Effector memory CD8-positive, alpha-beta T cell (primary cell): ENCODE measurements around the gene SRC.
"Not testable (repeated sequence)": the region's sequence is repeated elsewhere in the genome, so short reads cannot be mapped to it uniquely, and the experiment has no call there.

Experiments
- ATAC-seq: fragments of 150-1000 bp; cut with Tn5 transposase; replicated peaks from 2 replicates; pipeline ENCODE4 v1.10.0; 2021; ENCODE audit warnings: mild to moderate bottlenecking, moderate library complexity
- DNase-seq, 3 experiments: peaks; one replicate each; pipeline ENCODE4 v3.0.0; 2021
- H3K27ac Mint-ChIP-seq, 2 donors: one replicate each; pipeline ENCODE4 v1.8.0; 2022; ENCODE audit warnings: mild to moderate bottlenecking in 2 of 2, mixed read lengths in 2 of 2, moderate library complexity in 2 of 2
- H3K27me3 Mint-ChIP-seq, 2 donors: one replicate each; pipeline ENCODE4 v1.8.0; 2022; ENCODE audit warnings: mixed read lengths in 2 of 2
- H3K36me3 Mint-ChIP-seq: one replicate; pipeline ENCODE4 v1.8.0; 2022; ENCODE audit warnings: mild to moderate bottlenecking, moderate library complexity, mixed read lengths; ENCODE audit not compliant: insufficient read depth
- H3K4me1 Mint-ChIP-seq, 2 donors: one replicate each; pipeline ENCODE4 v1.8.0; 2022; ENCODE audit warnings: low read depth in 2 of 2, mixed read lengths in 2 of 2
- H3K4me3 Mint-ChIP-seq, 2 donors: one replicate each; pipeline ENCODE4 v1.8.0; 2022; ENCODE audit warnings: mild to moderate bottlenecking in 2 of 2, mixed read lengths in 2 of 2, moderate library complexity in 2 of 2
- H3K9me3 Mint-ChIP-seq, 2 donors: one replicate each; pipeline ENCODE4 v1.8.0; 2022; ENCODE audit warnings: mixed read lengths in 2 of 2

Gene SRC

GRCh38 chr20:37362231-37362792 is 16.4 kb downstream of the SRC start:
- Mint-ChIP-seq H3K9me3 (no peaks in the 10 kb centered on the region), H3K36me3 (peaks cover 3% of the 10 kb centered on the region), H3K4me1 (peaks cover 3 to 5% of the 10 kb centered on the region in 2 donors), H3K4me3 (no peak overlapping the region), H3K27ac (no peak overlapping the region), H3K27me3 (no peaks in the 10 kb centered on the region)
- no peak for ATAC-seq
- DNase-seq, result no peak

GRCh38 chr20:37362821-37363220 is 16.9 kb downstream of the SRC start:
- DNase-seq (no peak), ATAC-seq (no peak)
- Mint-ChIP-seq H3K27ac (no peak overlapping the region), H3K4me1 (peaks cover under 1 to 1% of the 10 kb centered on the region in 2 donors), H3K27me3 (no peaks in the 10 kb centered on the region), H3K9me3 (no peaks in the 10 kb centered on the region), H3K4me3 (no peak overlapping the region), H3K36me3 (peaks cover 3% of the 10 kb centered on the region)

- Mint-ChIP-seq H3K4me3 (no peak overlapping the region), H3K9me3 (no peaks in the 10 kb centered on the region), H3K27me3 (no peaks in the 10 kb centered on the region), H3K27ac (no peak overlapping the region), H3K36me3 (peaks cover 3% of the 10 kb centered on the region), H3K4me1 (peaks cover 0 to 1% of the 10 kb centered on the region in 2 donors)
- DNase-seq, result no peak
- ATAC-seq, result no peak
Observed at GRCh38 chr20:37363221-37364012, 17.5 kb downstream of the SRC start.

- no peak overlapping the region for H3K4me3 Mint-ChIP-seq
- ATAC-seq (no peak), DNase-seq (no peak)
- peak overlapping the region in 1 of 2 donors; percentile 9 for H3K27ac Mint-ChIP-seq
- no peaks in the 10 kb centered on the region for H3K27me3 Mint-ChIP-seq
- H3K9me3 Mint-ChIP-seq, result no peaks in the 10 kb centered on the region
- peaks cover 3% of the 10 kb centered on the region for H3K36me3 Mint-ChIP-seq
- no peaks in the 10 kb centered on the region for H3K4me1 Mint-ChIP-seq
Observed at GRCh38 chr20:37364013-37364926, 18.3 kb downstream of the SRC start.

- H3K9me3 Mint-ChIP-seq, result no peaks in the 10 kb centered on the region
- H3K27ac Mint-ChIP-seq, result peak overlapping the region in 1 of 2 donors; percentile 9
- no peak for ATAC-seq
- no peak overlapping the region for H3K4me3 Mint-ChIP-seq
- peaks cover 3% of the 10 kb centered on the region for H3K36me3 Mint-ChIP-seq
- H3K27me3 Mint-ChIP-seq, result no peaks in the 10 kb centered on the region
- H3K4me1 Mint-ChIP-seq, result no peaks in the 10 kb centered on the region
- no peak for DNase-seq
Observed at GRCh38 chr20:37364927-37365272, 19.0 kb downstream of the SRC start.

- no peak for ATAC-seq
- Mint-ChIP-seq H3K9me3 (no peaks in the 10 kb centered on the region), H3K27ac (peak overlapping the region; percentile 4 to 44), H3K27me3 (no peaks in the 10 kb centered on the region), H3K4me1 (no peaks in the 10 kb centered on the region), H3K4me3 (no peak overlapping the region), H3K36me3 (peaks cover 3% of the 10 kb centered on the region)
- no peak for DNase-seq
Observed at GRCh38 chr20:37365760-37366638, 20.1 kb downstream of the SRC start.

- no peaks in the 10 kb centered on the region for H3K4me1 Mint-ChIP-seq
- H3K27ac Mint-ChIP-seq, result peak overlapping the region; percentile 4 to 44
- DNase-seq, result no peak
- ATAC-seq, result no peak
- H3K36me3 Mint-ChIP-seq, result peaks cover 3% of the 10 kb centered on the region
- H3K27me3 Mint-ChIP-seq, result no peaks in the 10 kb centered on the region
- no peaks in the 10 kb centered on the region for H3K9me3 Mint-ChIP-seq
- no peak overlapping the region for H3K4me3 Mint-ChIP-seq
Observed at GRCh38 chr20:37366743-37367142, 20.8 kb downstream of the SRC start.

GRCh38 chr20:37369846-37370245 is 23.9 kb downstream of the SRC start:
- Mint-ChIP-seq H3K9me3 (no peaks in the 10 kb centered on the region), H3K27me3 (no peaks in the 10 kb centered on the region), H3K4me1 (no peaks in the 10 kb centered on the region), H3K36me3 (peaks cover 5% of the 10 kb centered on the region), H3K4me3 (no peak overlapping the region), H3K27ac (no peak overlapping the region)
- ATAC-seq, result no peak
- DNase-seq, result no peak

- H3K9me3 Mint-ChIP-seq, H3K4me3 Mint-ChIP-seq, H3K27me3 Mint-ChIP-seq, H3K36me3 Mint-ChIP-seq, ATAC-seq, H3K4me1 Mint-ChIP-seq, H3K27ac Mint-ChIP-seq, DNase-seq: not testable (repeated sequence)
Observed at GRCh38 chr20:37371845-37372244, 25.9 kb downstream of the SRC start.

- H3K36me3 Mint-ChIP-seq, result peaks cover 4% of the 10 kb centered on the region
- H3K27me3 Mint-ChIP-seq, result no peaks in the 10 kb centered on the region
- no peaks in the 10 kb centered on the region for H3K9me3 Mint-ChIP-seq
- no peak overlapping the region for H3K4me3 Mint-ChIP-seq
- DNase-seq (no peak), ATAC-seq (no peak)
- H3K27ac Mint-ChIP-seq, result no peak overlapping the region
- peaks cover 7 to 8% of the 10 kb centered on the region in 2 donors for H3K4me1 Mint-ChIP-seq
Observed at GRCh38 chr20:37372441-37372840, 26.5 kb downstream of the SRC start.

GRCh38 chr20:37373020-37373598 is 27.2 kb downstream of the SRC start:
- Mint-ChIP-seq H3K4me3 (no peak overlapping the region), H3K27ac (no peak overlapping the region), H3K4me1 (peaks cover 9% of the 10 kb centered on the region in 2 donors), H3K36me3 (peaks cover 5% of the 10 kb centered on the region), H3K9me3 (no peaks in the 10 kb centered on the region), H3K27me3 (no peaks in the 10 kb centered on the region)
- DNase-seq, result no peak
- ATAC-seq, result no peak

GRCh38 chr20:37375227-37375626 is 29.3 kb downstream of the SRC start:
- H3K4me1 Mint-ChIP-seq, result peaks cover 9 to 10% of the 10 kb centered on the region in 2 donors
- peak overlapping the region in 1 of 2 donors; percentile 51 for H3K27ac Mint-ChIP-seq
- peaks cover 5% of the 10 kb centered on the region for H3K36me3 Mint-ChIP-seq
- ATAC-seq (no peak), DNase-seq (no peak)
- H3K9me3 Mint-ChIP-seq, result no peaks in the 10 kb centered on the region
- no peaks in the 10 kb centered on the region for H3K27me3 Mint-ChIP-seq
- H3K4me3 Mint-ChIP-seq, result no peak overlapping the region
